GM10266 (cell line): ENCODE data around the gene FUT9.

Experiments used
- DNase-seq: peaks from one replicate; pipeline ENCODE4 v3.0.0; 2012; ENCODE audit errors: extremely low spot score
- TF ChIP-seq, protein P1 (sequence below): IDR thresholded peaks from 2 replicates; pipeline ENCODE4 v1.5.1; 2012; ENCODE audit warnings: mild to moderate bottlenecking, low read depth; ENCODE audit not compliant: control insufficient read depth, insufficient read depth; ENCODE audit errors: missing control alignments

The FUT9 gene

DNA sequence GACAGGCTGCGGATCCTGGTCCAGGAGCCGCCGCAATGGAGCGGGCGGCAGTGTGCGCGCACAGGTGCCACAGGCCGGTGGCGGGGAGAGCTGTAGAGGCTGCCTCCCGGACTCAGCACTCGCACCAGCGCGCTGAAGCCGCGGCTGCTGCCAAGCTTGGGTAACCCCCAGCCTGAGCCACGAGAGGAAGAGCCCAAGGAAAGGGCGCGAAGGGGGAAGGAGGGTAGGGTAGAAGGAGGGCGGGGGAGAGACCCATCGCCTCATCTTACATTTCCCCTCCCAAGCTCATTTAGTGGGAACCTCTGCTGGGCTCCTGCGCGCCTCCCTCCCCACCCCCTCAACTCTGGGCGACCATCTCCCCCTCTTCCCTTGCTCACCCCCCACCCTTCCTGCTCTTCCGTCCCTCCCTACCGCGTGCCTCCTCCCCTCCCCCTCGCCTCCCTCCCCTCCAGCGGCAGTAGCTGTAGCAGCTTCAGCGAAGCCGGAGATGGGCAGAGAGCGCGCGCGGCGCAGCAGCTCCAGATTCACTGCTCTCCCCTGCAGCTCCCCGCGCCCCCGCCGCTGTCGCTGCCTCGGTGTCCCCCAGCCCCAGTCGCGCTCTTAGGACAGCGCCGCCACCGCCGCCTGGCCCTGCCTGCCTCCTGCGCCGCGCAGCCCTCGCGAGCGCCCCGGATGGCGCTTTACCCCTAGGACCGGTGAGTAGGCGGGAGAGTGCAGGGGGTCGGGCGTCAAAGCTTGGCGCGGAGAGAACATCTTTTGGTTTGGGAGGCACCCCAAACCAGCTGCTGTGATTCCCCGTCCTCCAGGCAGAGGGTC, at the start of gene FUT9:
Gene FUT9, plus strand, starts transcription at position 457 of the 816 bp plus-strand sequence. CDS start 187,182 bp downstream, outside the sequence.
- DNase-seq = no peak
- TF ChIP-seq, protein P1, sequence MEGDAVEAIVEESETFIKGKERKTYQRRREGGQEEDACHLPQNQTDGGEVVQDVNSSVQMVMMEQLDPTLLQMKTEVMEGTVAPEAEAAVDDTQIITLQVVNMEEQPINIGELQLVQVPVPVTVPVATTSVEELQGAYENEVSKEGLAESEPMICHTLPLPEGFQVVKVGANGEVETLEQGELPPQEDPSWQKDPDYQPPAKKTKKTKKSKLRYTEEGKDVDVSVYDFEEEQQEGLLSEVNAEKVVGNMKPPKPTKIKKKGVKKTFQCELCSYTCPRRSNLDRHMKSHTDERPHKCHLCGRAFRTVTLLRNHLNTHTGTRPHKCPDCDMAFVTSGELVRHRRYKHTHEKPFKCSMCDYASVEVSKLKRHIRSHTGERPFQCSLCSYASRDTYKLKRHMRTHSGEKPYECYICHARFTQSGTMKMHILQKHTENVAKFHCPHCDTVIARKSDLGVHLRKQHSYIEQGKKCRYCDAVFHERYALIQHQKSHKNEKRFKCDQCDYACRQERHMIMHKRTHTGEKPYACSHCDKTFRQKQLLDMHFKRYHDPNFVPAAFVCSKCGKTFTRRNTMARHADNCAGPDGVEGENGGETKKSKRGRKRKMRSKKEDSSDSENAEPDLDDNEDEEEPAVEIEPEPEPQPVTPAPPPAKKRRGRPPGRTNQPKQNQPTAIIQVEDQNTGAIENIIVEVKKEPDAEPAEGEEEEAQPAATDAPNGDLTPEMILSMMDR = no peak

DNA sequence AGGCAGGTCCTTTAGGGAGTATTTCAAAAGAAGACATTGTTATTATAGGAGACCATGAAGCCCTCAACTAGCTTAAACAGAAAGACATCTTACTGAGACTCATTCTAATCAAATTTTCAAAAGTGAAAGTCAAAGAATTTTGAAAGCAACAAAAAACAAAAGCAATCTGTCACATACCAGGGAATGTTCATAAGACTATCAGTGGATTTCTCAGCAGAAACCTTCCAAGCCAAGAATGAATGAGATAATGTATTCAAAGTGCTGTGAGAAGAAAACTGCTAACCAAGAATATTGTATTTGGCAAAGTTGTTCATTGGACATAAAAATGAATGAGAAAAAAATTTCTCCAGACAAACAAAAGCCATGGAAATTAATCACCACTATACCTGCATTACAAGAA, 48.2 kb upstream of the FUT9 start:
- DNase-seq = no peak
- TF ChIP-seq, protein P1 = no peak

DNA sequence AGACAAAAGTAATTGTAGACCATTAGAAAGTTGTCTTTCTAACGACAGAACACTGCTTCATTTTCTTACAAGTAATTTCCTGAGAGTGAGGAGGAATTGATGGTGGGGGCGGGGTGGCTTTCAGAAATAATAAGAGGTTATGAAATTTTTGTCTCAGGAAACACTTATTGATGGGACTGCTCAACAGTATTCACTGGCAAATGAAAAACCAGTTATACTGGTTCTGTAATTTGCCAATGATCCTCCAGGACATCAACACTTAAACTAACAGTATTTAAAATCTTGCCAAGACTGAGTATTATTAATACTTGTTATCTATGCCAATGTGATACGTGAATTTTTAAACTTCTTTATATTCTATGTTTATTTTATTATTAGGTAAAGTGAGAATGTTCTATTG, 41.8 kb upstream of the FUT9 start:
- TF ChIP-seq, protein P1 = no peak
- DNase-seq = no peak

DNA sequence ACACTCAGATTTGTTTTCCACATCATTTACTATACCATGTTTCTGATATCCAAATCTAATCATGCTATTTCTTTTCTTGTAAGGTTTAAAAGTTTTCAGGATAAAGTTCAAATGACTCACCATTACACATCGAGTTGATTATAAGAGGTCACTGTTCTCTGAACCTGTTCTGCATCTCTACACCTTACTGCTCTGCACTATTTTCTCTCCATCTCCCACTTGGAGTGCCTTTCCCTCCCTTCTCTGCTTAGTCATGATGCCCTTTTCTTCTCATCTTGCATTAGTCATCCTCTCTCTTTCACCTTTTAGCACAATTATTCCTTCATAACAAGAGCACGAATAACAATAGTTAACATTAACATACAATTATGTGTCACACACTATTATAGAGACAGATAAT, 37.5 kb upstream of the FUT9 start:
- TF ChIP-seq, protein P1 = no peak
- DNase-seq = no peak

DNA sequence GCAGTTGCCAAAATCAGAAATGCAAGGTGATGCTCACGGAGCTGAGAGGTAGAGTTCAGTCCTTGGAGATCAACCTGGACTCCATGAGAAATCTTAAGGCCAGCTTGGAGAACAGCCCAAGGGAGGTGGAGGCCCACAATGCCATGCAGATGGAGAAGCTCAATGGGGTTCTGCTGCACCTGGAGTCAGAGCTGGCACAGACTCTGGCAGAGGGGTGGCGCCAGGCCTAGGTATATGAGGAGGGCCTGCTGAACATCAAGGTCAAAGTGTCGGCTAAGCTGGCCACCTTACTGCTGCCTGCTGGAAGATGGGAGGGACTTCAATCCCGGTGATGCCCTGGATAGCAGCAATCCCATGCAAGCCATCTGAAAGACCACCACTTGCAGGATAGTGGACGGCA, 23.9 kb upstream of the FUT9 start:
- TF ChIP-seq, protein P1 = no peak

DNA sequence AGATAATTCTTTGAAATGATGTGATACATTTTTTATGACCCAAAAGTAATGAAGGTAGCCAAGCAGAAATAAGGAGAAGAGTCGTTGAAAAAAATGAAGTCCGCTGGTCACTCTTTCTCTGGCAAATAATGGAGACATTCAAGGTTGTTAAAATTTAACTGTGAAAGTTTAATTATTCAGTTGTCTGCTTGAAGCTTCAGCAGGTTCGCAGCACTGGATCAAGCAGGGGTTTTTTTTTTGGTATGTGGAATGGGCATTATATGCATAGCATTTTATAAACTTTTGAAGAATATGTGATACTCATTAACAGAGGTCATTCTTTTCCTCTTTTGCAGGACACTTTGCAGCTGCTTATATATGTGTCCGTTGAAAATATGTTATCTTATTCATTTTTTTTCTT, 21.6 kb upstream of the FUT9 start:
- TF ChIP-seq, protein P1 = no peak

More for the DNA sequence above, 23.9 kb upstream of the FUT9 start:
- DNase-seq = no peak

DNA sequence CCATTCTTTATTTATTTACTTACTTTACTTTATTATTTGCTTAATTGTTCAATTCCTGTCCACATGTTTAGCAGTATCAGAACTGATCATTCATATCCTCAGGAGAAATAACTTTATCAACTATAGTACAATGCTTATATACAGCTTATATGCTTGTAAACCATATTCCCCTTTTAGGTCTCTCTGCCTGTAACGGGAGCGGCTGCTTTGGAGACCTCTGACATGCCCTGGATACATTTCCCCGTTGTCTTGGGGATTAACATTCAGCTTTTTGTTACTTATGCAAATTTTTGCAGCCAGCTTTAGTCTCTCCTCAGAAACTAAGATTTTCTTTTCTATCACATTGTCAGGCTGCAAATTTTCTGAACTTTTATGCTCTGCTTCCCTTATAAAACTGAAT, 17.6 kb upstream of the FUT9 start:
- TF ChIP-seq, protein P1 = no peak
- DNase-seq = no peak

More for the DNA sequence above, 21.6 kb upstream of the FUT9 start:
- no peak for DNase-seq
